GM19238 (cell line): ENCODE measurements around the gene DTNB.

Experiments used
- DNase-seq: peaks from one replicate; pipeline ENCODE4 v3.0.0; 2011; ENCODE audit warnings: low spot score; ENCODE audit not compliant: insufficient read length

Gene DTNB

GRCh38 chr2:25470806-25471205, 202.6 kb downstream of the DTNB start:
- no peak for DNase-seq

GRCh38 chr2:25467743-25468142, 205.6 kb downstream of the DTNB start:
- no peak for DNase-seq

- no peak for DNase-seq
Observed at GRCh38 chr2:25462021-25462420, 211.4 kb downstream of the DTNB start.

- no peak for DNase-seq
Observed at GRCh38 chr2:25460261-25460905, 213.0 kb downstream of the DTNB start.

- no peak for DNase-seq
Observed at GRCh38 chr2:25454824-25455611, 218.4 kb downstream of the DTNB start.

GRCh38 chr2:25453199-25453905, 220.0 kb downstream of the DTNB start:
- DNase-seq = peak; percentile 41

GRCh38 chr2:25448808-25449207, 224.6 kb downstream of the DTNB start:
- no peak for DNase-seq

- DNase-seq = no peak
Observed at GRCh38 chr2:25447018-25447417, 226.4 kb downstream of the DTNB start.

- no peak for DNase-seq
Observed at GRCh38 chr2:25446122-25446521, 227.3 kb downstream of the DTNB start.

GRCh38 chr2:25445464-25445863, 227.9 kb downstream of the DTNB start:
- DNase-seq = no peak

- no peak for DNase-seq
Observed at GRCh38 chr2:25444608-25445270, 228.6 kb downstream of the DTNB start.

GRCh38 chr2:25443766-25444165, 229.6 kb downstream of the DTNB start:
- no peak for DNase-seq

GRCh38 chr2:25441353-25441752, 232.0 kb downstream of the DTNB start:
- DNase-seq = no peak

- DNase-seq = no peak
Observed at GRCh38 chr2:25438793-25439192, 234.6 kb downstream of the DTNB start.

- no peak for DNase-seq
Observed at GRCh38 chr2:25437881-25438662, 235.3 kb downstream of the DTNB start.

GRCh38 chr2:25435421-25435820, 238.0 kb downstream of the DTNB start:
- DNase-seq = no peak

- DNase-seq = no peak
Observed at GRCh38 chr2:25431604-25432003, 241.8 kb downstream of the DTNB start.

GRCh38 chr2:25430556-25430955, 242.8 kb downstream of the DTNB start:
- no peak for DNase-seq

- no peak for DNase-seq
Observed at GRCh38 chr2:25426326-25426725, 247.1 kb downstream of the DTNB start.

GRCh38 chr2:25424426-25425028, 248.8 kb downstream of the DTNB start:
- no peak for DNase-seq
